GM23338 (cell line): ENCODE measurements around the gene CACHD1.

Experiments used
- EZH2phosphoT487 ChIP-seq: fragments of 200-600 bp; sonication (generic); IDR thresholded peaks from one replicate; pipeline ENCODE4 v1.8.1; 2018; ENCODE audit warnings: antibody characterized with exemption; ENCODE audit not compliant: unreplicated experiment
- POLR2AphosphoS5 ChIP-seq: IDR thresholded peaks from 2 replicates; pipeline ENCODE4 v1.6.1; 2016; ENCODE audit warnings: antibody characterized with exemption, low read depth
- TF ChIP-seq, protein P1 (sequence below), 2 experiments: fragments of 200-600 bp in 1 of 2; sonication (generic) in 1 of 2; conservative IDR thresholded peaks; 2 replicates each; pipeline versions ENCODE4 v1.5.1 to v1.6.1; 2016 to 2017; ENCODE audit warnings: antibody characterized with exemption in 2 of 2, low read depth in 2 of 2, mild to moderate bottlenecking in 2 of 2, moderate library complexity in 1 of 2
- TF ChIP-seq, protein P2 (sequence below): IDR thresholded peaks from one replicate; pipeline ENCODE4 v1.6.1; 2018; ENCODE audit warnings: antibody characterized with exemption; ENCODE audit not compliant: unreplicated experiment

DNA sequence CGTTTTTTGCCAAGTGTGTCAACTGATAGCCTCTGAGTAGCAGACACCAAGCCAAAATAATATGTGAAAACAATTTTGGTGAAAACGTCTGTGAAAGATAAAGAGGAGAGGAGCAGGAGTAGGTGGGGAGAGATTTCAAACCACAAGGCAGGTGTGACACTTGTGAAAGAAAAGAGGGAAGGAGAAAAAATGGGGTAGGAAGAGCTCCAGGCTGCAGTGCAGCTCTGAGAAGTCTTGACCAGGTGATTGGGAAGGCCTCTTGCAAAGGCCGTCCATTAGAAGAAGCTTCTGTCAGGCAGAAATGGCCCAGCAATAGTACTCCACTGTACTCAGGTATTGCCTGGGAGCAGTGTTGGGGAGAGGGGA lies 264.3 kb downstream of the CACHD1 start:
- TF ChIP-seq, protein P1, sequence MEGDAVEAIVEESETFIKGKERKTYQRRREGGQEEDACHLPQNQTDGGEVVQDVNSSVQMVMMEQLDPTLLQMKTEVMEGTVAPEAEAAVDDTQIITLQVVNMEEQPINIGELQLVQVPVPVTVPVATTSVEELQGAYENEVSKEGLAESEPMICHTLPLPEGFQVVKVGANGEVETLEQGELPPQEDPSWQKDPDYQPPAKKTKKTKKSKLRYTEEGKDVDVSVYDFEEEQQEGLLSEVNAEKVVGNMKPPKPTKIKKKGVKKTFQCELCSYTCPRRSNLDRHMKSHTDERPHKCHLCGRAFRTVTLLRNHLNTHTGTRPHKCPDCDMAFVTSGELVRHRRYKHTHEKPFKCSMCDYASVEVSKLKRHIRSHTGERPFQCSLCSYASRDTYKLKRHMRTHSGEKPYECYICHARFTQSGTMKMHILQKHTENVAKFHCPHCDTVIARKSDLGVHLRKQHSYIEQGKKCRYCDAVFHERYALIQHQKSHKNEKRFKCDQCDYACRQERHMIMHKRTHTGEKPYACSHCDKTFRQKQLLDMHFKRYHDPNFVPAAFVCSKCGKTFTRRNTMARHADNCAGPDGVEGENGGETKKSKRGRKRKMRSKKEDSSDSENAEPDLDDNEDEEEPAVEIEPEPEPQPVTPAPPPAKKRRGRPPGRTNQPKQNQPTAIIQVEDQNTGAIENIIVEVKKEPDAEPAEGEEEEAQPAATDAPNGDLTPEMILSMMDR (conservative IDR thresholded peaks at IDR 0.05; ENCODE audit: low read depth in 2 of 2): no peak
- TF ChIP-seq EZH2phosphoT487: no peak
- TF ChIP-seq, protein P2, sequence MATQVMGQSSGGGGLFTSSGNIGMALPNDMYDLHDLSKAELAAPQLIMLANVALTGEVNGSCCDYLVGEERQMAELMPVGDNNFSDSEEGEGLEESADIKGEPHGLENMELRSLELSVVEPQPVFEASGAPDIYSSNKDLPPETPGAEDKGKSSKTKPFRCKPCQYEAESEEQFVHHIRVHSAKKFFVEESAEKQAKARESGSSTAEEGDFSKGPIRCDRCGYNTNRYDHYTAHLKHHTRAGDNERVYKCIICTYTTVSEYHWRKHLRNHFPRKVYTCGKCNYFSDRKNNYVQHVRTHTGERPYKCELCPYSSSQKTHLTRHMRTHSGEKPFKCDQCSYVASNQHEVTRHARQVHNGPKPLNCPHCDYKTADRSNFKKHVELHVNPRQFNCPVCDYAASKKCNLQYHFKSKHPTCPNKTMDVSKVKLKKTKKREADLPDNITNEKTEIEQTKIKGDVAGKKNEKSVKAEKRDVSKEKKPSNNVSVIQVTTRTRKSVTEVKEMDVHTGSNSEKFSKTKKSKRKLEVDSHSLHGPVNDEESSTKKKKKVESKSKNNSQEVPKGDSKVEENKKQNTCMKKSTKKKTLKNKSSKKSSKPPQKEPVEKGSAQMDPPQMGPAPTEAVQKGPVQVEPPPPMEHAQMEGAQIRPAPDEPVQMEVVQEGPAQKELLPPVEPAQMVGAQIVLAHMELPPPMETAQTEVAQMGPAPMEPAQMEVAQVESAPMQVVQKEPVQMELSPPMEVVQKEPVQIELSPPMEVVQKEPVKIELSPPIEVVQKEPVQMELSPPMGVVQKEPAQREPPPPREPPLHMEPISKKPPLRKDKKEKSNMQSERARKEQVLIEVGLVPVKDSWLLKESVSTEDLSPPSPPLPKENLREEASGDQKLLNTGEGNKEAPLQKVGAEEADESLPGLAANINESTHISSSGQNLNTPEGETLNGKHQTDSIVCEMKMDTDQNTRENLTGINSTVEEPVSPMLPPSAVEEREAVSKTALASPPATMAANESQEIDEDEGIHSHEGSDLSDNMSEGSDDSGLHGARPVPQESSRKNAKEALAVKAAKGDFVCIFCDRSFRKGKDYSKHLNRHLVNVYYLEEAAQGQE: no peak
- no peak for TF ChIP-seq POLR2AphosphoS5
